Stromal cell of bone marrow (primary cell): ENCODE data around the gene CUTA.

Experiments
- DNase-seq: peaks from one replicate; pipeline ENCODE4 v3.0.0-alpha.2; 2012; ENCODE audit warnings: low read depth

CUTA gene

GRCh38 chr6:33423777-33424176 lies 5.9 kb upstream of the CUTA start:
- no peak for DNase-seq

- no peak for DNase-seq
Measured at GRCh38 chr6:33421344-33421643, 3.4 kb upstream of the CUTA start.

- DNase-seq = no peak
Measured at GRCh38 chr6:33420491-33421343, 2.8 kb upstream of the CUTA start.

- DNase-seq = peak; percentile 45
Measured at GRCh38 chr6:33419580-33420490, 1.9 kb upstream of the CUTA start, which contains the start of gene SYNGAP1. TSS of gene SYNGAP1 (plus strand) at chr6:33420065. CDS start at chr6:33420265, 200 bp downstream.

GRCh38 chr6:33418690-33419291 lies 884 bp upstream of the CUTA start:
- DNase-seq = no peak

GRCh38 chr6:33417128-33417902 lies 592 bp downstream of the CUTA start:
- DNase-seq = peak; percentile 69

- DNase-seq = no peak
Measured at GRCh38 chr6:33416386-33417127, 1.4 kb downstream of the CUTA start.

- no peak for DNase-seq
Measured at GRCh38 chr6:33415831-33416230, 2.1 kb downstream of the CUTA start.

- DNase-seq = no peak
Measured at GRCh38 chr6:33414592-33415271, 3.2 kb downstream of the CUTA start.

GRCh38 chr6:33413241-33414120 lies 4.4 kb downstream of the CUTA start:
- DNase-seq = no peak

GRCh38 chr6:33412140-33413009 lies 5.5 kb downstream of the CUTA start:
- DNase-seq = no peak

GRCh38 chr6:33411632-33412005 lies 6.3 kb downstream of the CUTA start:
- no peak for DNase-seq

GRCh38 chr6:33410711-33411631 lies 6.9 kb downstream of the CUTA start, which contains the start of gene PHF1:
TSS of gene PHF1 (plus strand) at chr6:33411014. CDS start at chr6:33412264, 1,250 bp downstream.
- DNase-seq = peak; percentile 59

GRCh38 chr6:33410050-33410710 lies 7.7 kb downstream of the CUTA start:
- DNase-seq = peak; percentile 96

GRCh38 chr6:33407132-33407718 lies 10.7 kb downstream of the CUTA start:
- peak; percentile 60 for DNase-seq

- no peak for DNase-seq
Measured at GRCh38 chr6:33406126-33406525, 11.8 kb downstream of the CUTA start.
